ENCODE results near the gene KLHL6.

The KLHL6 gene

GRCh38 chr3:183502237-183503181 lies 53.0 kb downstream of the KLHL6 start:
- DNase-seq: no peak

- no peak for DNase-seq
These were observed 54.4 kb downstream of the KLHL6 start for GRCh38 chr3:183500981-183501704.

- no peak for DNase-seq
These were observed 55.2 kb downstream of the KLHL6 start for GRCh38 chr3:183500319-183500718.

- DNase-seq: no peak
These were observed 56.9 kb downstream of the KLHL6 start for GRCh38 chr3:183498634-183499033.

- DNase-seq: no peak
These were observed 58.2 kb downstream of the KLHL6 start for GRCh38 chr3:183497313-183497712.

GRCh38 chr3:183496311-183496710 lies 59.2 kb downstream of the KLHL6 start:
- DNase-seq: no peak

DNA sequence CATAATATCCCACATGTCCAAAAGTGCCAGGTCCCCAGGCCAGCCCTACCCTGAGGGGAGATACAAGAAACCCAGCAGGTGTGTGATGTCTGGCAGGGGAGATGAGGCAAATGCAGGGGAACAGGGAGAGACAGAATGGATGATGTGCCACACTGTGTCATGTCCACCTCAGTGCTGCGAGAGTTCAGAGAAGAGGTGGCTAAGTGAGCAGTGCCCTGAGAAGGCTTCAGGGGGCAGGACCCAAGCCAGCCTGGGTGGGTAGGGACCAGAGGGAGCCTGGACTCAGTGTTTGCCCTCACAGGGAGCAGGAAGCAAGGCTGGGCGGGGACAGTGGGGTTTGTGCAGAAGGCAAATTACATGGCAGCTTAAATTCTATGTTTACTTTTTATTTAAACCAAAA lies 61.2 kb downstream of the KLHL6 start:
- peak; percentile 16 for DNase-seq

DNA sequence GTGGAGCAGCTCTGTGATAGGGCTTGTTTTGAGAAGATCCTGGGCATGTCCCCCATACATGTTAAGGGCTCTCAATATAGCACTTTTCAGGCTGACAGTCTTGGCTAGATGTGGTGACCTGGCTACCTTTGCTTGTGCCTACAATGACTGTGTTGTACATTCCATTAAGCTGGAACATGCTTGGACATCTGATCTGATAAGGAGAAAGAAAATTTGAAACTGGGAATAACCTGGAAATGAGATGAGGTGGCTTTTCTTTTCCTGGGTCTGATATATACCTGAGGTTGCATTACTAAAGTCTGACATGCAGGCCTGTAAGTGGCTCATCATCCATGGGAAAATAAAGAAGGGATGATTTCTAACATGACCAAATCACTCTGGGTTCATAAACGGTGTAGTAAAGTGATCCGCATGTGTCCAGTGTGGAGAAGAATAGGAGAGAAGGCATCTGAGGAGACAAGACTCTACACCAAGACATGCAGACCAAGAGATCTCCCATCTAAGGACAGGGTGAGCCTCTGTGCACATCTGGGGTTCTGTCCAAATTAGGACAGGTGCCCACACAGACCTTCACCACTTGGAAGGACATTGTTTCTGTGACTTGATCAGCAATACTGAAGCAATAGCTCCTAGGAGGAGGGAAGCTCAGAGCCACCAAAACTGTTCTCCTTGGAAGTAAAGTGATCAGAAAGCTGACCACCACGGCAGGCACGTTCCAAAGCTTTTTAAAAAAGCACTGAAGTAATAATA lies 62.0 kb downstream of the KLHL6 start:
- peak; percentile 4 for DNase-seq

DNA sequence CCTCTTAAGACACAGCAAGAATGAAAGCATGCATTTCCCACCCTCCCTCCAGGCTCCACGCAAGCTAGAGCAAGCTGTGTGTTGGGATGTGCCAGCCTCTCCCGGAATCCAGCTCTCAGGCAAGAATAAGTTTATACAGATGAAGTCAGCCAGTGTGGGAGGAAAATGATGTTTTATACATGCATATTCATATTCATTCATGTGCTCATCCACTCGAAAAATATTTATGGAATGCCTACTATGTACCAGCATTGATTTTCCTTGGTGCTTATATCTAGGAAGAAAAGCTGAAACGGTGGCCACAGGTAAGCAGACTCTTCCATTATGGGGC lies 62.7 kb downstream of the KLHL6 start:
- DNase-seq: no peak

GRCh38 chr3:183491923-183492848 lies 63.3 kb downstream of the KLHL6 start:
- peak; percentile 19 for DNase-seq

GRCh38 chr3:183491109-183491922 lies 64.2 kb downstream of the KLHL6 start:
- DNase-seq: peak; percentile 14

GRCh38 chr3:183490653-183491052 lies 64.9 kb downstream of the KLHL6 start:
- peak; percentile 18 for DNase-seq

DNA sequence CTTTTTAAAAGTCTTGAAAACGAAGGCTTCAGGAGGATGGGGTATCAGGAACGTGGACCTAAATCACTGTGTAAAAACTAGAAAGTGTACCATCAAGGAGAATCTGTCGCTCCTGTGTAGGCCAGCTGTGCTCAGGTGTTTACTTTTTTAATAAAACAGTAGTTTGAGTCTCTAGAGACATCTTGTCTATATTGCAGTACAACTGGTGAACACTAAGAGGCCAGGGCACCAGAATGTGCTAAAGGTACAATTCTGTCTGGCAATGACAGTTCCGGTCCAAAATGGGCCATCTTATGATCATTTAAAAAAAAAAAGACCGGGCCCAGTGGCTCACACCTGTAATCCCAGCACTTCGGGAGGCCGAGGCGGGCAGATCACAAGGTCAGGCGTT lies 65.3 kb downstream of the KLHL6 start:
- peak; percentile 18 for DNase-seq

DNA sequence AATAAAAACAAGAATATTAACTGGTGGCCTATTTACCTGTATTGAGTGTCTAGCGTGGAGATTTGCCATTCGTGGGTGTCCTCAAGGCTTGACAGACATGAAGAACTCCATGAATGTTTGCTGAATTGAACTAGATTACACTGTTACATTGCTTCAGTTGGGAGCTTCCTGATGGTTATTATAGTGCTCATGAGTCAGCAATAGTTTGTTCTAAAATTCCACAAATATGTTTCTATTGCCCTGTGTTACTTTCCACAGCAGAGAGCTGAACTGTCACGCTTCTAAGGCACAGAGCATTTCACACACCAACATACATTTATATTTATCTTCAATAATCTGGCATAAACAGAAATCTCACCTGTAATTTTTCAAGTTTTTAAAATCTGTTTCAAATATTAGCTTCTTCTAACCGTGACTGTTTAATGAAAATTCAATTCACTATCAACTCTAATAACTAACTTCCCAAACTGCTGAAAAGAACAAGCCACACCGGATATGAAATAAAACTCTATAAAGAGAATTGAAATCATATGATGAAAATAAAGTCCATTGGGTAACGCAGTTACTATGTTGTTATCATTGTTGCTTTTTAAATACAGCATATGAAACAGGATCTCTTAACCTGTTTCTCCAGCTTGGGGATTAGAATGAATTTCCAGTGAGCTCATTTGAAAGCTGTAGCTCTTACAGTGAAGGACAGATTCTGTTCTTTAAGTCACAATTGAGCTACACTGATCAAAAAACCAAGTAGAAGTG lies 65.9 kb downstream of the KLHL6 start:
- no peak for DNase-seq

GRCh38 chr3:183488343-183488742 lies 67.2 kb downstream of the KLHL6 start:
- peak; percentile 2 for DNase-seq

DNA sequence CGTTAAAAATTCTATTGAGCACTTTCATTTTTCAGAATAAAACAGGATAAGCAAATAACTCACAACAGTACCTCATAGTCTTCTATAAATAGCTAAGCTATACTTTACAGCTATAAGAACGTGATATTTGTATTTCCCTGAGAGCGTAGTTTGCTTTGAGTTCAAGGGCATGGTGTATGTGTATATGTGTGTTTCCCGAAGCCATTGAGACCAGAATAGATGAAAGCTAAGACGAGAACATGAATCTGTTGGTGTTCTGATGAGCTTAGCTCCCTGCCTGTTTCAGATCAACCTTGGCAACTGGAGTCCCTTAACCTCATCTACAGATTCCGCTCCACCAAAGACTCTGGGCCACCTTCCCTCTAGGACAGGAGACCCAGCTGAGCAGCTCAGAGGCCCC lies 67.6 kb downstream of the KLHL6 start:
- DNase-seq: peak; percentile 14

DNA sequence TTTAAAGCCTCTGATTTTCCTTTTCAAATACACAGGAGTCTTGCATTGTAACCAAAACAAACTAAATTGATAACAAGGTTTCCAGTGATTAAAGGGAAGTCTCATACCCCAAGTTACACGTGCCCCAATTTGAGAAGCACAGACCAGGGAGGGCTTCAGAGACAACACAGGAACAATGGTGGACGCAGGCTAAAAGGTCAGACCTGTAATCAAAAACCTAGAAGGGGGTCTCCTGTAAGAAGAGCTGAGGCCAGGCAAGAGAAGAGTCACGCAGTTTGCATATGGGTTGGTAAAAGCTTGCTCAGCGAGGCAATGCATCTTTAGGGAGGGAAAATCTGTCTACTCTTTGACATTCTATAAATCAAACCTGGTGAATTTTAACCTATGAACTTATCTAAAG lies 68.5 kb downstream of the KLHL6 start:
- DNase-seq: peak; percentile 3

DNA sequence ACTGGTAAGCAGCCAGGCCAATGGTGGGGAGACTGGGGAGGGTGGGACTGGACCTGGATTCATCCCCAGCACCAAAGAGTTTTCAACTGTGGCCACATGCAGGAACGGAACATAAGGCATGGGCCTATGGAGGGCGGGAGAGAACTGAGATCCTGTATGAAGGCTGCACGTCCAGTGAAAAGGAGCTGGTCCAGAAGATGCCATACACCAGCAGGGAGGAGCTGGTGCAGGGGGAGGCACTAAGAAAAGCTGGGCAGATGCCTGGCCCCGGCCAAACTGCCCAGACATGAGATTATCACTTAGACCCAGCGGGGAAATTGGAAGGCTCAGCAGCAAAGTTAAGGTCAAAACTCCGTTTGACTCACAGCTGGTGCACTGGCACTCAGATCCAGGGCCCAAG lies 69.0 kb downstream of the KLHL6 start:
- peak; percentile 17 for DNase-seq

GRCh38 chr3:183485585-183485984 lies 69.9 kb downstream of the KLHL6 start:
- no peak for DNase-seq

DNA sequence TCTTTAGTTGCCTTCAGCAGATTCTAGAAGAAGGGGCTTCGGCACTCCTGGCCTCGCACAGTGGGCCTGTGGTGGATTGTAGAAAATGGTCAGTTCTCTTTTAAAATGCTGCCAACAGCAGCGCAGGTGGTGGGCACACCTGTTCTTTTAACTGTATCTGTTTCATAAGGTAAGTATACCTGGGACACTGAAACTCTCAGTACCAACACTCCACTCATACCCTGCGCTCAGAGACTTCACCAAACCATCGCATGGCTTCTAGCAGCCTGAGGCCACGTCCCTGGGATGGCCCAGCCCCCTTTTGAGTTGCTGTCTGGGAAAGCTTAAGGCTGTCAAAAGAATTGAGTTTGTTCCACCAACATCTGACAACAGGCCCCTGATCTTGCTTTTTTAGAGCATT lies 70.4 kb downstream of the KLHL6 start:
- DNase-seq: peak; percentile 18

All from stimulated activated CD8-positive, alpha-beta memory T cell treated with anti-CD3 and anti-CD28 coated beads, Interleukin-4, amount 100 ng/mL, for 48 hours (primary cell).